AG04449 (cell line): ENCODE results near the gene LRFN3.
A peak's percentile ranks its signal among the peaks of the same experiment; 100 is the strongest.

Experiments
- CTCF ChIA-PET: fragments of 350-600 bp; formaldehyde crosslinking; extraction: SDS; loops from one replicate; lab custom pipeline; 2021; ENCODE audit warnings: antibody characterized with exemption; lab: Yijun Ruan, JAX
- POLR2A ChIA-PET: fragments of 400-600, 350-600 bp; formaldehyde crosslinking; extraction: SDS; loops from one replicate; lab custom pipeline; 2020; ENCODE audit warnings: antibody characterized with exemption, inconsistent platforms; lab: Yijun Ruan, JAX
- DNase-seq: peaks from one replicate; pipeline ENCODE4 v3.0.0-alpha.2; 2010; ENCODE audit warnings: low read depth, low spot score
- H3K4me3 ChIP-seq: 2 replicates; pipeline ENCODE4 v1.5.1; 2011; ENCODE audit warnings: low read depth, mild to moderate bottlenecking, control low read depth, low read length
- CTCF ChIP-seq: IDR thresholded peaks from one replicate; pipeline ENCODE4 v1.5.1; 2011; ENCODE audit warnings: mild to moderate bottlenecking, moderate library complexity, low read length, control low read depth, inconsistent platforms; ENCODE audit not compliant: insufficient read depth; ENCODE audit errors: missing control alignments

Gene LRFN3

GRCh38 chr19:35925501-35925900 lies 10.7 kb upstream of the LRFN3 start:
- TF ChIP-seq CTCF: no peak
- H3K4me3 ChIP-seq: no peak overlapping the region
- no peak for DNase-seq
- ChIA-PET POLR2A (no interaction called here), CTCF (interaction anchor here (0.8 kb wide), 1 partner anchor 44 kb away, joined by 3 read pairs; no protein-coding TSS in a partner anchor)

DNA sequence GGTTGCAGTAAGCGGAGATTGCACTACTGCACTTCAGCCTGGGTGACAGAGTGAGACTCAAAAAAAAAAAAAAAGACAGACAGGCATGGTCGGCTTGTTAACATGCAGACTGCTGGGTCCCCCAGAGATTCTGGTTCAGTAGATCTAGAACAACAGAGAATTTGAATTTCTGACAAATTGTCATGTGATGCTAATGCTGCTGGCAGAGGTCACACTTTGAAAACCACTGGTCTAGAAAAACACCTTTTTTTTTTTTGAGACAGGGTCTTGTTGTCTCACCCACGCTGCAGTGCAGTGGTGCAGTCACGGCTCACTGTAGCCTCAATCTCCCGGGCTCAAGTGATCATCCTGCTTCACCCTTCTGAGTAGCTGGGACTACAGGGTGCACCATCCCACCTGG lies 7.7 kb upstream of the LRFN3 start:
- H3K4me3 ChIP-seq: no peak overlapping the region
- DNase-seq: no peak
- POLR2A ChIA-PET: no interaction called here
- CTCF ChIA-PET: no interaction called here
- no peak for TF ChIP-seq CTCF

GRCh38 chr19:35929876-35930275 lies 6.3 kb upstream of the LRFN3 start:
- no peak for TF ChIP-seq CTCF
- no peak for DNase-seq
- POLR2A ChIA-PET: no interaction called here
- CTCF ChIA-PET: interaction anchor here (7.0 kb wide), 1 partner anchor 48 kb away, joined by 144 read pairs; no protein-coding TSS in a partner anchor
- H3K4me3 ChIP-seq: no peak overlapping the region

GRCh38 chr19:35931161-35931873 lies 4.9 kb upstream of the LRFN3 start:
- peak overlapping the region; percentile 52 for H3K4me3 ChIP-seq
- ChIA-PET CTCF (interaction anchor here (0.6 to 7.0 kb wide), 20 partner anchors 9 to 212 kb away, joined by 3 to 144 read pairs (median 4); partner anchors contain the start of gene LIN37), POLR2A (interaction anchor here (0.6 to 1.4 kb wide), 6 partner anchors 30 to 191 kb away, joined by 3 to 8 read pairs (median 4); partner anchors contain the start of genes PSENEN and U2AF1L4)
- DNase-seq: peak; percentile 96
- peak; percentile 97 for TF ChIP-seq CTCF

GRCh38 chr19:35931874-35932202 lies 4.3 kb upstream of the LRFN3 start:
- H3K4me3 ChIP-seq: no peak overlapping the region; the same call in 1 of the 2 replicates
- TF ChIP-seq CTCF: no peak
- ChIA-PET CTCF (interaction anchor here (0.7 to 7.0 kb wide), 15 partner anchors 9 to 240 kb away, joined by 3 to 144 read pairs (median 4); partner anchors contain the start of genes HSPB6, NFKBID, PSENEN and U2AF1L4), POLR2A (interaction anchor here (0.9 to 1.4 kb wide), 3 partner anchors 30 to 191 kb away, joined by 3 to 5 read pairs (median 4); no protein-coding TSS in a partner anchor)
- no peak for DNase-seq

GRCh38 chr19:35932291-35932936 lies 3.8 kb upstream of the LRFN3 start:
- no peak for DNase-seq
- ChIA-PET POLR2A (interaction anchor here (1.4 kb wide), 1 partner anchor 192 kb away, joined by 5 read pairs; no protein-coding TSS in a partner anchor), CTCF (interaction anchor here (0.7 to 7.0 kb wide), 17 partner anchors 9 to 240 kb away, joined by 3 to 144 read pairs (median 4); partner anchors contain the start of genes HSPB6, NFKBID, PSENEN and U2AF1L4)
- no peak for TF ChIP-seq CTCF
- no peak overlapping the region for H3K4me3 ChIP-seq
